ENCODE results near the gene APOF.

DNA sequence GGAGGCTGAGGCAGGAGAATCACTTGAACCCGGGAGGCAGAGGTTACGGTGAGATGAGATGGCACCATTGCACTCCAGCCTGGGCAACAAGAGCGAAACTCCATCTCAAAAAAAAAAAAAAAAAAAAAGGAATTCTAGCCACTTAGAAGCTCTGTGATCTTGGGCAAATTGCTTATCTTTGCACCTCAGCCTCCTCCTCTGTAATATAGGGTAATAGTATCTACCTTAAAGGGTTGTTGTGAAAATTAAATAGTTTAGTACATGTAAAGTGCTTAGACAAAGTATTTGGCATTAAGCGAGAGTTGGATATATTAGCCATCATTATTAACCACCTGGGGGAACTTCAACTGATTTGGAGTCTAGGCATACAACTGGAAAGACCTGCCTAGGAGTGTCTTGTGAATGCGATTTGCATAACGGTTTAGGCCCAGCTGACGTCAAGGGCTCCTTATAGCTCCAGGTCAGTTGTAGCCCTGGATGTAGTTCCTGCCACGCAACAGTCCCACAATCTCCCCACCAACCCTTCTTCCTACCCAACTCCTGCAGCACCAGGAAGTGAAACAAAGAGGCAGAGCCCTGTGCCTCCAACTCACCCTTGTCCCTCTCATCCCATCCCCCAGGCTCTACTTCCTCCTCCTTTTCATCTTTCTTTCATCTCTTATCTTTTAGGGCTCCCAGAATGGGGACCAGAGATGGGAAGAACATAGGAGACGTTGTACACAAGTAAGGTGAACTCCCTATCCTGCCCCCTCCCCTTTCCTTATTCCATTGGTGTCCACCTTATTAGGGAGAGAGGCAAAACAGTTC is 26.1 kb downstream of the APOF start:
- TF ChIP-seq POLR2AphosphoS5 (IDR thresholded peaks at IDR 0.05; ENCODE audit: low read depth), result no peak
- TF ChIP-seq, protein P1, sequence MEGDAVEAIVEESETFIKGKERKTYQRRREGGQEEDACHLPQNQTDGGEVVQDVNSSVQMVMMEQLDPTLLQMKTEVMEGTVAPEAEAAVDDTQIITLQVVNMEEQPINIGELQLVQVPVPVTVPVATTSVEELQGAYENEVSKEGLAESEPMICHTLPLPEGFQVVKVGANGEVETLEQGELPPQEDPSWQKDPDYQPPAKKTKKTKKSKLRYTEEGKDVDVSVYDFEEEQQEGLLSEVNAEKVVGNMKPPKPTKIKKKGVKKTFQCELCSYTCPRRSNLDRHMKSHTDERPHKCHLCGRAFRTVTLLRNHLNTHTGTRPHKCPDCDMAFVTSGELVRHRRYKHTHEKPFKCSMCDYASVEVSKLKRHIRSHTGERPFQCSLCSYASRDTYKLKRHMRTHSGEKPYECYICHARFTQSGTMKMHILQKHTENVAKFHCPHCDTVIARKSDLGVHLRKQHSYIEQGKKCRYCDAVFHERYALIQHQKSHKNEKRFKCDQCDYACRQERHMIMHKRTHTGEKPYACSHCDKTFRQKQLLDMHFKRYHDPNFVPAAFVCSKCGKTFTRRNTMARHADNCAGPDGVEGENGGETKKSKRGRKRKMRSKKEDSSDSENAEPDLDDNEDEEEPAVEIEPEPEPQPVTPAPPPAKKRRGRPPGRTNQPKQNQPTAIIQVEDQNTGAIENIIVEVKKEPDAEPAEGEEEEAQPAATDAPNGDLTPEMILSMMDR (IDR thresholded peaks at IDR 0.05; ENCODE audit: insufficient read depth, low read length), result no peak

Measured in HL-60 (cell line).